Measurements from ENCODE around the gene FBXL3. TPM values are rescaled to one million over a fixed set of nuclear protein-coding genes. Genes with fewer than 3 reads are reported as not detected.

FBXL3 gene
- total and polyA plus RNA-seq, 2 of the 13 experiments (the other 11 are each of a cell fraction or from before 2014, with no cell fraction given) = 11.5 to 18.5 TPM

DNA sequence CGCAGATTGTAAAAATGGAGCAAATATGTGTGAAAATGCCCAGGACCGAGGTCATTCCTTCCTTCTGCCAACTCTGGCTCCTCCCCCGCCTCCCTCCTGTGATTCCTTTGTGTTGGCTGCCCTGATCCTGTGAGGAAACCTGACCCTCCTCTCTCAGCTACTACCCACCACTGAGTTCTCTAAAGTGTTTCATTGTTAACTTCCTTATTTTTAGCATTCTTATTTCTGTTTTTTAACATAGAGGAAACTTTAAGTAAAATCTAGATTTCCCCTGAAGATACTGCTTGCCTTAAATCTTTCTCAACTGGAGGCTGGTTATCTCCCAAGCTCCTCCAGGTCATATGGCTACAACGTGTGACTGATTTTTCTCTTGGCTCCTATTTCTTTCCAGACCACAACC lies 21.7 kb upstream of the FBXL3 start:
- ATAC-seq = no peak
- in situ Hi-C loops (cut with HindIII; ENCODE audit: extremely low pct_ligation_motif_present, low pct_unique_long_range_greater_than_20kb) (no loop called here), intact Hi-C loops (cut with micrococcal nuclease; ENCODE audit: unreplicated experiment) (no loop called here)
- Histone ChIP-seq H3K9me3 (ENCODE audit: low read length) (no peaks in the 10 kb centered on the region), H4K20me1 (ENCODE audit: insufficient read depth, low read length) (no peaks in the 10 kb centered on the region), H3K27me3 (ENCODE audit: control insufficient read depth in 1 of 2, insufficient read depth in 2 of 2, low read length in 2 of 2) (no peaks in the 10 kb centered on the region), H2AFZ (ENCODE audit: low read length) (no peak overlapping the region), H3K4me1 (ENCODE audit: insufficient read depth, low read length) (no peaks in the 10 kb centered on the region), H3K79me2 (ENCODE audit: insufficient read depth, low read length) (no peaks in the 10 kb centered on the region), H3K4me3 (replicated peaks in 1 of 3; ENCODE audit: insufficient read depth in 1 of 3, low read depth in 2 of 3, low read length in 3 of 3) (no peak overlapping the region), H3K4me2 (ENCODE audit: low read depth, low read length) (no peak overlapping the region), H3K9ac (ENCODE audit: insufficient read depth, low read depth, low read length) (no peak overlapping the region), H3K36me3 (replicated peaks in 1 of 2; ENCODE audit: control insufficient read depth in 1 of 2, insufficient read depth in 2 of 2, low read length in 2 of 2) (peaks cover 2 to 16% of the 10 kb centered on the region in 2 experiments; a peak in 4 of 5 replicates), H3K27ac (ENCODE audit: extremely low read length, insufficient read depth, low read length) (no peak overlapping the region)
- POLR2A ChIA-PET = no interaction called here
- WGBS (ENCODE audit: low lambda C conversion rate) = 97% methylated on average over 4 of the region's 4 CpGs
- CTCF ChIA-PET (ENCODE audit: low intra/inter-chr PET ratio, low total read pairs) = no interaction called here
- FAIRE-seq = no peak
- DNase-seq (ENCODE audit: low spot score) = no peak
- no TSS peak for BruUV-seq (replicated peaks)
- TF ChIP-seq TEAD3 (CRISPR knock-in tag; optimal IDR thresholded peaks at IDR 0.05; ENCODE audit: borderline replicate concordance) (no peak), NFRKB (IDR thresholded peaks at IDR 0.05) (no peak), WIZ (CRISPR knock-in tag; IDR thresholded peaks at IDR 0.05) (no peak), ZNF33A (CRISPR knock-in tag; IDR thresholded peaks at IDR 0.05; ENCODE audit: borderline replicate concordance) (no peak), SMARCE1 (IDR thresholded peaks at IDR 0.05; ENCODE audit: borderline replicate concordance) (no peak), ZNF781 (CRISPR knock-in tag; IDR thresholded peaks at IDR 0.05; ENCODE audit: borderline replicate concordance, not compliant biosample characterization) (no peak), ZMYM3 (CRISPR knock-in tag; IDR thresholded peaks at IDR 0.05) (no peak), ZNF383 (CRISPR knock-in tag; IDR thresholded peaks at IDR 0.05; ENCODE audit: borderline replicate concordance) (no peak), MIER3 (CRISPR knock-in tag; IDR thresholded peaks at IDR 0.05; ENCODE audit: borderline replicate concordance) (no peak), ZNF678 (CRISPR knock-in tag; IDR thresholded peaks at IDR 0.05) (no peak), SYNCRIP (IDR thresholded peaks at IDR 0.05; ENCODE audit: insufficient read depth, low read depth, low read length) (no peak), ERF (CRISPR knock-in tag; IDR thresholded peaks at IDR 0.05) (no peak), IRX3 (CRISPR knock-in tag; IDR thresholded peaks at IDR 0.05; ENCODE audit: borderline replicate concordance, low read depth) (no peak), TBX3 (IDR thresholded peaks at IDR 0.05; ENCODE audit: borderline replicate concordance) (no peak), ZNF749 (CRISPR knock-in tag; IDR thresholded peaks at IDR 0.05; ENCODE audit: borderline replicate concordance) (no peak)
- TF ChIP-seq, protein P1, sequence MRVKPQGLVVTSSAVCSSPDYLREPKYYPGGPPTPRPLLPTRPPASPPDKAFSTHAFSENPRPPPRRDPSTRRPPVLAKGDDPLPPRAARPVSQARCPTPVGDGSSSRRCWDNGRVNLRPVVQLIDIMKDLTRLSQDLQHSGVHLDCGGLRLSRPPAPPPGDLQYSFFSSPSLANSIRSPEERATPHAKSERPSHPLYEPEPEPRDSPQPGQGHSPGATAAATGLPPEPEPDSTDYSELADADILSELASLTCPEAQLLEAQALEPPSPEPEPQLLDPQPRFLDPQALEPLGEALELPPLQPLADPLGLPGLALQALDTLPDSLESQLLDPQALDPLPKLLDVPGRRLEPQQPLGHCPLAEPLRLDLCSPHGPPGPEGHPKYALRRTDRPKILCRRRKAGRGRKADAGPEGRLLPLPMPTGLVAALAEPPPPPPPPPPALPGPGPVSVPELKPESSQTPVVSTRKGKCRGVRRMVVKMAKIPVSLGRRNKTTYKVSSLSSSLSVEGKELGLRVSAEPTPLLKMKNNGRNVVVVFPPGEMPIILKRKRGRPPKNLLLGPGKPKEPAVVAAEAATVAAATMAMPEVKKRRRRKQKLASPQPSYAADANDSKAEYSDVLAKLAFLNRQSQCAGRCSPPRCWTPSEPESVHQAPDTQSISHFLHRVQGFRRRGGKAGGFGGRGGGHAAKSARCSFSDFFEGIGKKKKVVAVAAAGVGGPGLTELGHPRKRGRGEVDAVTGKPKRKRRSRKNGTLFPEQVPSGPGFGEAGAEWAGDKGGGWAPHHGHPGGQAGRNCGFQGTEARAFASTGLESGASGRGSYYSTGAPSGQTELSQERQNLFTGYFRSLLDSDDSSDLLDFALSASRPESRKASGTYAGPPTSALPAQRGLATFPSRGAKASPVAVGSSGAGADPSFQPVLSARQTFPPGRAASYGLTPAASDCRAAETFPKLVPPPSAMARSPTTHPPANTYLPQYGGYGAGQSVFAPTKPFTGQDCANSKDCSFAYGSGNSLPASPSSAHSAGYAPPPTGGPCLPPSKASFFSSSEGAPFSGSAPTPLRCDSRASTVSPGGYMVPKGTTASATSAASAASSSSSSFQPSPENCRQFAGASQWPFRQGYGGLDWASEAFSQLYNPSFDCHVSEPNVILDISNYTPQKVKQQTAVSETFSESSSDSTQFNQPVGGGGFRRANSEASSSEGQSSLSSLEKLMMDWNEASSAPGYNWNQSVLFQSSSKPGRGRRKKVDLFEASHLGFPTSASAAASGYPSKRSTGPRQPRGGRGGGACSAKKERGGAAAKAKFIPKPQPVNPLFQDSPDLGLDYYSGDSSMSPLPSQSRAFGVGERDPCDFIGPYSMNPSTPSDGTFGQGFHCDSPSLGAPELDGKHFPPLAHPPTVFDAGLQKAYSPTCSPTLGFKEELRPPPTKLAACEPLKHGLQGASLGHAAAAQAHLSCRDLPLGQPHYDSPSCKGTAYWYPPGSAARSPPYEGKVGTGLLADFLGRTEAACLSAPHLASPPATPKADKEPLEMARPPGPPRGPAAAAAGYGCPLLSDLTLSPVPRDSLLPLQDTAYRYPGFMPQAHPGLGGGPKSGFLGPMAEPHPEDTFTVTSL (CRISPR knock-in tag; IDR thresholded peaks at IDR 0.05; ENCODE audit: borderline replicate concordance) = no peak
- TF ChIP-seq, protein P2, sequence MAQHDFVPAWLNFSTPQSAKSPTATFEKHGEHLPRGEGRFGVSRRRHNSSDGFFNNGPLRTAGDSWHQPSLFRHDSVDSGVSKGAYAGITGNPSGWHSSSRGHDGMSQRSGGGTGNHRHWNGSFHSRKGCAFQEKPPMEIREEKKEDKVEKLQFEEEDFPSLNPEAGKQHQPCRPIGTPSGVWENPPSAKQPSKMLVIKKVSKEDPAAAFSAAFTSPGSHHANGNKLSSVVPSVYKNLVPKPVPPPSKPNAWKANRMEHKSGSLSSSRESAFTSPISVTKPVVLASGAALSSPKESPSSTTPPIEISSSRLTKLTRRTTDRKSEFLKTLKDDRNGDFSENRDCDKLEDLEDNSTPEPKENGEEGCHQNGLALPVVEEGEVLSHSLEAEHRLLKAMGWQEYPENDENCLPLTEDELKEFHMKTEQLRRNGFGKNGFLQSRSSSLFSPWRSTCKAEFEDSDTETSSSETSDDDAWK (CRISPR knock-in tag; IDR thresholded peaks at IDR 0.05) = no peak
- TF ChIP-seq, protein P3, sequence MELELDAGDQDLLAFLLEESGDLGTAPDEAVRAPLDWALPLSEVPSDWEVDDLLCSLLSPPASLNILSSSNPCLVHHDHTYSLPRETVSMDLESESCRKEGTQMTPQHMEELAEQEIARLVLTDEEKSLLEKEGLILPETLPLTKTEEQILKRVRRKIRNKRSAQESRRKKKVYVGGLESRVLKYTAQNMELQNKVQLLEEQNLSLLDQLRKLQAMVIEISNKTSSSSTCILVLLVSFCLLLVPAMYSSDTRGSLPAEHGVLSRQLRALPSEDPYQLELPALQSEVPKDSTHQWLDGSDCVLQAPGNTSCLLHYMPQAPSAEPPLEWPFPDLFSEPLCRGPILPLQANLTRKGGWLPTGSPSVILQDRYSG (CRISPR knock-in tag; IDR thresholded peaks at IDR 0.05) = no peak

Measured in HepG2 (cell line).